Activated T-cell treated with anti-CD3 and anti-CD28 coated beads for 24 hours (primary cell): ENCODE measurements around the gene ITGB3.
"Not testable (repeated sequence)": the region's sequence is repeated elsewhere in the genome, so short reads cannot be mapped to it uniquely, and the experiment has no call there.

Source experiments
- DNase-seq: peaks from one replicate; pipeline ENCODE4 v3.0.0-alpha.2; 2020; ENCODE audit warnings: low read depth

ITGB3 gene

DNA sequence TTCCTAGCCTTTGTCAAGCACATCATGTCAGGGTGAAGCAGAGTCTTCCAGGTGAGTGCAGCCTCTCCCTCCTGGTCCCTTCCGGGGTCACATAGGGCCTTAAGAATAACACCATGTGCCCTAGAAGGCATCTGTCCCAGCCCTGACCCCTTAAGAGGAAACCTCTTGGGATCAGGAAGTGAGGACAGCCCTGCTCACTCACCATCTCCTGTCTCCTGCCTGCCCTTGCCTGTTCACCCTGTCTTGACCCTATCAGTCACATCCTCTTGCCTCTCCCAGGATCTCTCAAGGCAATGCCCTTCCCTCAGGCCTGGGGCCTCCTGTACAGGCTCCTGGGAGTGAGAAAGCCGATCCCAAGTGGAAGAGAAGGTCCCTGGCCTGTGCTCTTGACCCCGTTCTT lies 30.6 kb upstream of the ITGB3 start:
- DNase-seq, result no peak

DNA sequence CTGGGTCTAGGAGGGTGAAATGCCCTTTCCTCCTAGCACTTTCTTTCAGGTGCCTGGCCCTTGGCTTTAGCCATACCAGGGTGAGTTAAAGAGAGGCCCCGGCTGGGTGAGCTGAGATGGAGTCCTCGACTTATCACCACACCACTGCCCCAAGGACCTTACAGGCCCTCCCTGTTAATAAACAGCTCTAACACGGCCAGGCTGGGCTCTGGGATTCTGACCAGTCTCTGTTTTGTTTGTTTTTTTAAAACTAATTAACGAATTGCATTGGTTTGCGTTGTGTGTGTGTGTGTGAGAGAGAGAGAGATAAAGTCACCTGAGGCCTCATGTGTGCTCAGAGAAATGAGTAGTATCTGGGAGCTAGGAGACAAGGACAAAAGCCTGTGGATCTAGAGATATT lies 30.2 kb upstream of the ITGB3 start:
- DNase-seq, result no peak

- DNase-seq, result not testable (repeated sequence)
These were observed 29.6 kb upstream of the ITGB3 start for GRCh38 chr17:47224077-47224476.

GRCh38 chr17:47224966-47225365 lies 28.7 kb upstream of the ITGB3 start:
- DNase-seq, result no peak

GRCh38 chr17:47225436-47225858 lies 28.2 kb upstream of the ITGB3 start:
- DNase-seq, result no peak

- no peak for DNase-seq
These were observed 27.5 kb upstream of the ITGB3 start for GRCh38 chr17:47225911-47226688.

GRCh38 chr17:47227862-47228261 lies 25.8 kb upstream of the ITGB3 start:
- DNase-seq, result no peak

GRCh38 chr17:47229535-47230443 lies 23.8 kb upstream of the ITGB3 start:
- peak; percentile 67 for DNase-seq

DNA sequence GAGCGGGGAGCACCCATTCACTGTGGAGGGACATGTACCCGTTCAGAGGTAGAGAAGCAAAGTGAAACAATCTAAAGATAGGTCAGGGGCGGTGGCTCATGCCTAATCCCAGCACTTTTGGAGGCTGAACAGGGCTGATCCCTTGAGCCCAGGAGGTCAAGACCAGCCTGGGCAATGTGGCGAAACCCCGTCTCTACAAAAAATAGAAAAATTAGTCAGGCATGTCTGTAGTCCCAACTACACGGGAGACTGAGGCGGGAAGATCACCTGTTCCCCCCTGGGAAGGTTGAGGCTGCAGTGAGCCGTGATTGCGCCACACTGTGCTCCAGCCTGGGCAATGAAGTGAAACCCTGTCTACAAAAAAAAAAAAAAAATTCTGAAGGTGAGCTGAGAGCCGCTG lies 22.8 kb upstream of the ITGB3 start:
- DNase-seq, result no peak

GRCh38 chr17:47231334-47231733 lies 22.3 kb upstream of the ITGB3 start:
- no peak for DNase-seq

DNA sequence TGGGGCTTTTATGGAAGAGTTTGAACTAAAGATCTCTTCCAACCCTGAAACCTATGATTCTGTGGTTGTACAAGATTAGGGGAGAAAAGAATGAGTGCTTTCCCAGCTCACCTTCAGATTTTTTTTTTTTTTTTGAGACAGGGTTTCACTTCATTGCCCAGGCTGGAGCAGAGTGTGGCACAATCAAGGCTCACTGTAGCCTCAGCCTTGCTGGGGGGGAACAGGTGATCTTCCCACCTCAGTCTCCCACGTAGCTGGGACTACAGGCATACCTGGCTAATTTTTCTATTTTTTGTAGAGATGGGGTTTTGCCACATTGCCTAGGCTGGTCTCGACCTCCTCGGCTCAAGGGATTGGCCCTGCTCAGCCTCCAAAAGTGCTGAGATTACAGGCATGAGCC lies 21.8 kb upstream of the ITGB3 start:
- no peak for DNase-seq

DNA sequence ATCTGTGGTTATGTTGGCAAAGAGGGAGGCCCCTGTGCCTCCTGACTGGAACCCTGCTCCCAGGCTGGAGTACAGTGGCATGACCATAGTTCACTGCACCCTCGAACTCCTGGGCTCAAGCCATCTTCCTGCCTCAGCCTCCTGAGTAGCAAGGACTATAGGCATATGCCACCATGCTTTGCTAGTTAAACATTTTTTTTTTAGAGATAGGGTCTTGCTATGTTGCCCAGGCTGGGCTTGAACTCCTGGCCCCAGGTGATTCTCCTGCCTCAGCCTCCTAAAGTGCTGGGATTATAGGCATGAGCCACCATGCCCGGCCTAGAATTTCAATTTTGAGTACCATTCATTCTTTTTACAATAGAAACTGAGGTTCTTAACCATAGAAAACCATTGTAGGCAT lies 21.2 kb upstream of the ITGB3 start:
- no peak for DNase-seq

DNA sequence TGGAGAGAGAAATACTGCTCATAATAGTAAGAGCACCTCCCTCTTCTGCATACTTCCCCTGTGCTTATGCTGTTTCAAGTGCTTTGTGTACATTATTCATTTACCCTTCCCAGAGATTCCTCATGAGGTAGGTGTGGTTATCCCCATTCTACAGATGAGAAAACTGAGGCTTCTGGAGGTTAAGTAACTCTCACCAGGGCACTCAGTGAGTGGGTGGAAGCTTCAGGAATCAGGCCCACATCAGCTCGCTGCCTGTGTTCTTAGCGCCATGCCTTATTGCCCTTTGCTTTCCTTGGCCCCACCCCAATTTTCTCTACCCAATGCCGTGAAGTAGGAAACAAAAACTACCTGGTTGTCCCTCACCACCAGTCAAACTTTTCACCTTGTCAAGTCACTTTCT lies 18.1 kb upstream of the ITGB3 start:
- no peak for DNase-seq

GRCh38 chr17:47235923-47236322 lies 17.7 kb upstream of the ITGB3 start:
- no peak for DNase-seq

DNA sequence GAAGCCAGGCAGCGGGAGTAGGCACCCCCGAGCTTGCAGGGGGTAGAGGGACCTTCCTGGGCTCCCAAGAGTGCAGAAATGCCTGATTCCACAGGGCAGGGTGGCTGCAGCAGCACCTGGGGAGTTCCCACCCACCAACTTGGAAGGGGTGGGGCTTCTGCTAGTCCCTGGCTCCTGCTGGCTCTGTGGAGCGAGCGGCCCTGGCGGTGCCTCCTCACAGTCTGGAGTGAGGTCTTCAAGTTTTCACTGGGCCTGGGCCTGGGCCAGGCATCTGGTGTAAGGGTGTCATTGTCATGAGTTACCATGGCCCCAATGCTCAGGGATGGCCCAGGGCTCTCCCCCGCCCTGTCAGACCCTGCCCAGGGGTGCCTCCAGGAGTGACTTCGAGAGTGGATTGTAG lies 15.8 kb upstream of the ITGB3 start:
- no peak for DNase-seq

- no peak for DNase-seq
These were observed 15.2 kb upstream of the ITGB3 start for GRCh38 chr17:47238321-47239010.

DNA sequence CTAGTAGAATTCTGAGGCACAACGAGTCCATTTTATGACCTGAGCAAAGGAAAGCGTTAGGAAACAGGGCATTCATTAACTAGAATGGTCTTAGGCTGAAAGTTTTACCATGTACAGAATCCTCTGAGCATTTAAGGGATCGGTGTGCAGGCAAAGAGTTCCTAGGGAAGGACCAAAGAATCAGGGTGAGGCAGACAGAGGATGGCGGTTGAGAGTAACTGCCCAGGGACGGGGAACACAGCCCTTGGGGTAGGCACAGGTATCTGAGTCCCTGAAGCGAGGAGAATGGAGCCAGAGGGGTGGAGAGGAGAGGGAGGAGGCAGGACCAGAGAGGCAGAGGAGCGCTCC lies 14.0 kb upstream of the ITGB3 start:
- DNase-seq, result no peak

GRCh38 chr17:47239967-47240651 lies 13.5 kb upstream of the ITGB3 start:
- no peak for DNase-seq

DNA sequence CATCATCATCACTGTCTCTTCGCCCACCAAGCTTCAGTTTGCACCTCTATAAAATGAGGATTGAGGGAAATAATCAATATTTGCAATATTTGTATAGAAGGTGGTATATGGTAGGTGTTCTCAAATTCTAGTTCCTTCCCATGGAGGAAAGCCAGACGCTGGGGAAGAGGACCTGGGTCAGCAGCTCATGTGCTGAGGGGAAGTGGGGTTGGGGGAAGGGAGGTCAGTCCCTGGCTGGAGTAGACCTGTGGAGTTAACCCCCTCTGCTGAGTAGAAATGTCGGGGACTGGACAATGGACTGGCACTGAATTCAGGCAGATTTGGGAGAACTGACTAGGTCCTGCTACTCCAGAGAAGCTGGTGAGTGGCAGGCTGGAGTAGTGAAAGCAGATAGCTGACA lies 12.8 kb upstream of the ITGB3 start:
- DNase-seq, result no peak

DNA sequence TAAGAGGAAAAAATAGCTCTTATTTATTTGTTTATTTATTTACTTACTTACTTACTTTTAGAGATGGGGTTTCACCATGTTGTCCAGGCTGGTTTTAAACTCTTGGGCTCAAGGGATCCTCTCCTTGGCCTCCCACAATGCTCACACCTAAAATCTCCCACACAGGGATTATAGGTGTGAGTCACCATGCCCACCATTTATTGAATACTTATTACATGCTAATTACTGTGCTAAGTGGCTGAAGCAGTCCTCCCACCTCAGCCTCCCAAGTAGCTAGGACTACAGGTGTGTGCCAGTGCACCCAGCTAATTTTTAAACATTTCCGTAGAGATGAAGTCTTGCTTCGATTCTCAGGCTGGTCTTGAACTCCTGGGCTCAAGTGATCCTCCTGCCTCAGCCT lies 11.0 kb upstream of the ITGB3 start:
- DNase-seq, result no peak

DNA sequence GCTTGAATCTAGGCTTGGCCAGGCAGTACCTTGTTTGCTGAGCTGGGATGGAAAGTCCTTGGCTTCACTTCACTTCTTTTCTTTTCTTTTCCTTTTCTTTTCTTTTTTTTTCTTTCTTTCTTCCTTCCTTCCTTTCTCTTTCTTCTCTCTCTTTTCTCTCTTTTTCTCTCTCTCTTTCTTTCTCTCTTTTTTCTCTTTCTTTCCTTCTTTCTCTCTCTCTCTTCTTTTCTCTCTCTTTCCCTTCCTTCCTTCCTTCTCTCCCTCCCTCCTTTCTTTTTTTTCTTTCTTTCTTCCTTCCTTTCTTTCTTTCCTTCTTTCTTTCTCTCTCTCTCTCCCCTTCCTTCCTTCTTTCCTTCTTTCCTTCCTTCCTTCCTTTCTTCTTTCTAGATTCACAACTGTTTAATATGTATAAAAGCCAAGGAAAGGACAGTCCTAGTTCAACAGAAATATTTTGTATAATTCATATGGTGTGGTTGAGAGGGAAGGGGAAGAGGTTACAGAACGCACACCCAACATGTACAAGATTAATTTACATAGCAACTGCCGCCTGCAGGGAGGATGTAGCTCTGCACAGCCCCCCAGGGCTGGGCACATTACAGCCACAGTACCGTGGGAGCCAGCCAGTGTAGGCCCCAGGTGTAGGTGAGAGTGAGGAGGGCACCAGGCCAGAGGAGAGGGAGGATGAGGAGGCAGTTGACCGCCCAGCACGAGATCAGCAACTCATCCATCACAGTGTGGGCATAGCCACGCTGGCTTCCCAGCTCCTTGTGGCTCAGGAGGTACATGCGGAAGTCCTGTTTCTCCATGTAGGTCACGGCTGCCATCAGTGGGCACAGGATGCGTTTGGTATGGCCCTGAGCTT lies 9.7 kb upstream of the ITGB3 start:
- no peak for DNase-seq
